Activated naive CD4-positive, alpha-beta T cell treated with anti-CD3 and anti-CD28 coated beads, Interleukin-2, amount 50 U/mL, for 24 hours (primary cell): ENCODE data around the gene FCF1.

Source experiments
- H3K27ac Mint-ChIP-seq: one replicate; pipeline ENCODE4 v1.8.0; 2021; ENCODE audit warnings: mild to moderate bottlenecking, mixed read lengths
- H3K27me3 Mint-ChIP-seq: one replicate; pipeline ENCODE4 v1.8.0; 2021; ENCODE audit warnings: mixed read lengths
- H3K36me3 Mint-ChIP-seq: one replicate; pipeline ENCODE4 v1.8.0; 2021; ENCODE audit warnings: mixed read lengths
- H3K4me1 Mint-ChIP-seq: one replicate; pipeline ENCODE4 v1.8.0; 2021; ENCODE audit warnings: mixed read lengths
- H3K4me3 Mint-ChIP-seq: one replicate; pipeline ENCODE4 v1.8.0; 2021; ENCODE audit warnings: mild to moderate bottlenecking, mixed read lengths
- H3K9me3 Mint-ChIP-seq: one replicate; pipeline ENCODE4 v1.8.0; 2021; ENCODE audit warnings: mixed read lengths

Gene FCF1

GRCh38 chr14:74712499-74713394, at the start of gene FCF1, which contains the start of gene AREL1:
TSS of gene FCF1 (plus strand) at chr14:74713144. CDS start at chr14:74713198, 54 bp downstream.
TSS of gene AREL1 (minus strand) at chr14:74713080. CDS start at chr14:74685615, 27,465 bp downstream.
- Mint-ChIP-seq H3K4me1 (peaks cover 64% of the 10 kb centered on the region), H3K27me3 (no peaks in the 10 kb centered on the region), H3K27ac (peak within 1 kb of the TSS; percentile 97), H3K9me3 (no peaks in the 10 kb centered on the region), H3K4me3 (peak within 1 kb of the TSS; percentile 100), H3K36me3 (peaks cover 10% of the 10 kb centered on the region)

- no peaks in the 10 kb centered on the region for H3K9me3 Mint-ChIP-seq
- H3K27ac Mint-ChIP-seq = no peak overlapping the region
These were observed 49.1 kb upstream of the FCF1 start for GRCh38 chr14:74663884-74664283.

GRCh38 chr14:74664717-74665116, 48.2 kb upstream of the FCF1 start:
- peaks cover 13% of the 10 kb centered on the region for H3K36me3 Mint-ChIP-seq

More at GRCh38 chr14:74663884-74664283, 49.1 kb upstream of the FCF1 start:
- Mint-ChIP-seq H3K36me3 (peaks cover 8% of the 10 kb centered on the region), H3K4me3 (no peak overlapping the region), H3K4me1 (peaks cover 7% of the 10 kb centered on the region), H3K27me3 (no peaks in the 10 kb centered on the region)

GRCh38 chr14:74667758-74668157, 45.2 kb upstream of the FCF1 start:
- Mint-ChIP-seq H3K27me3 (no peaks in the 10 kb centered on the region), H3K36me3 (peaks cover 21% of the 10 kb centered on the region), H3K4me1 (peaks cover 7% of the 10 kb centered on the region), H3K27ac (peak overlapping the region; percentile 26), H3K9me3 (no peaks in the 10 kb centered on the region), H3K4me3 (no peak overlapping the region)

More at GRCh38 chr14:74664717-74665116, 48.2 kb upstream of the FCF1 start:
- Mint-ChIP-seq H3K4me1 (peaks cover 7% of the 10 kb centered on the region), H3K27me3 (no peaks in the 10 kb centered on the region), H3K9me3 (no peaks in the 10 kb centered on the region), H3K27ac (no peak overlapping the region), H3K4me3 (no peak overlapping the region)

- H3K4me3 Mint-ChIP-seq = no peak overlapping the region
- no peaks in the 10 kb centered on the region for H3K9me3 Mint-ChIP-seq
- peaks cover 23% of the 10 kb centered on the region for H3K36me3 Mint-ChIP-seq
- H3K27ac Mint-ChIP-seq = no peak overlapping the region
- H3K4me1 Mint-ChIP-seq = peaks cover 7% of the 10 kb centered on the region
- no peaks in the 10 kb centered on the region for H3K27me3 Mint-ChIP-seq
These were observed 43.7 kb upstream of the FCF1 start for GRCh38 chr14:74669256-74669655.

- peaks cover 26% of the 10 kb centered on the region for H3K36me3 Mint-ChIP-seq
- no peak overlapping the region for H3K27ac Mint-ChIP-seq
- H3K4me3 Mint-ChIP-seq = no peak overlapping the region
- H3K27me3 Mint-ChIP-seq = no peaks in the 10 kb centered on the region
- no peaks in the 10 kb centered on the region for H3K9me3 Mint-ChIP-seq
- peaks cover 7% of the 10 kb centered on the region for H3K4me1 Mint-ChIP-seq
These were observed 43.1 kb upstream of the FCF1 start for GRCh38 chr14:74669846-74670245.

GRCh38 chr14:74670726-74671411, 42.1 kb upstream of the FCF1 start:
- Mint-ChIP-seq H3K27me3 (no peaks in the 10 kb centered on the region), H3K36me3 (peaks cover 28% of the 10 kb centered on the region), H3K9me3 (no peaks in the 10 kb centered on the region), H3K4me1 (peaks cover 7% of the 10 kb centered on the region), H3K4me3 (no peak overlapping the region), H3K27ac (no peak overlapping the region)

GRCh38 chr14:74671789-74672188, 41.2 kb upstream of the FCF1 start:
- H3K9me3 Mint-ChIP-seq = no peaks in the 10 kb centered on the region
- H3K36me3 Mint-ChIP-seq = peaks cover 26% of the 10 kb centered on the region
- no peaks in the 10 kb centered on the region for H3K27me3 Mint-ChIP-seq
- no peak overlapping the region for H3K27ac Mint-ChIP-seq
- no peak overlapping the region for H3K4me3 Mint-ChIP-seq
- H3K4me1 Mint-ChIP-seq = peaks cover 7% of the 10 kb centered on the region

- Mint-ChIP-seq H3K27me3 (no peaks in the 10 kb centered on the region), H3K9me3 (no peaks in the 10 kb centered on the region), H3K4me3 (no peak overlapping the region), H3K36me3 (peaks cover 25% of the 10 kb centered on the region), H3K27ac (no peak overlapping the region), H3K4me1 (no peaks in the 10 kb centered on the region)
These were observed 39.2 kb upstream of the FCF1 start for GRCh38 chr14:74673768-74674167.

- H3K27ac Mint-ChIP-seq = no peak overlapping the region
- peaks cover 17% of the 10 kb centered on the region for H3K36me3 Mint-ChIP-seq
These were observed 37.7 kb upstream of the FCF1 start for GRCh38 chr14:74675219-74675618.

GRCh38 chr14:74682169-74682952, 30.6 kb upstream of the FCF1 start:
- Mint-ChIP-seq H3K9me3 (no peaks in the 10 kb centered on the region), H3K36me3 (peaks cover 4% of the 10 kb centered on the region), H3K27ac (no peak overlapping the region), H3K4me1 (peaks cover 37% of the 10 kb centered on the region), H3K27me3 (no peaks in the 10 kb centered on the region), H3K4me3 (no peak overlapping the region)

More at GRCh38 chr14:74675219-74675618, 37.7 kb upstream of the FCF1 start:
- H3K9me3 Mint-ChIP-seq = no peaks in the 10 kb centered on the region
- no peaks in the 10 kb centered on the region for H3K27me3 Mint-ChIP-seq
- no peak overlapping the region for H3K4me3 Mint-ChIP-seq
- no peaks in the 10 kb centered on the region for H3K4me1 Mint-ChIP-seq

- H3K9me3 Mint-ChIP-seq = no peaks in the 10 kb centered on the region
- H3K27me3 Mint-ChIP-seq = no peaks in the 10 kb centered on the region
- peaks cover 37% of the 10 kb centered on the region for H3K4me1 Mint-ChIP-seq
- peaks cover 6% of the 10 kb centered on the region for H3K36me3 Mint-ChIP-seq
- no peak overlapping the region for H3K4me3 Mint-ChIP-seq
- peak overlapping the region; percentile 63 for H3K27ac Mint-ChIP-seq
These were observed 29.5 kb upstream of the FCF1 start for GRCh38 chr14:74683406-74683805.

- Mint-ChIP-seq H3K4me1 (peaks cover 37% of the 10 kb centered on the region), H3K27me3 (no peaks in the 10 kb centered on the region), H3K27ac (peak overlapping the region; percentile 17), H3K9me3 (no peaks in the 10 kb centered on the region), H3K4me3 (no peak overlapping the region), H3K36me3 (peaks cover 7% of the 10 kb centered on the region)
These were observed 28.5 kb upstream of the FCF1 start for GRCh38 chr14:74684434-74684833.

- Mint-ChIP-seq H3K4me3 (no peak overlapping the region), H3K27ac (peak overlapping the region; percentile 31)
These were observed 27.9 kb upstream of the FCF1 start for GRCh38 chr14:74685056-74685455.

GRCh38 chr14:74685921-74686678, 26.8 kb upstream of the FCF1 start:
- Mint-ChIP-seq H3K27ac (no peak overlapping the region), H3K36me3 (peaks cover 7% of the 10 kb centered on the region)

More at GRCh38 chr14:74685056-74685455, 27.9 kb upstream of the FCF1 start:
- peaks cover 7% of the 10 kb centered on the region for H3K36me3 Mint-ChIP-seq
- H3K9me3 Mint-ChIP-seq = no peaks in the 10 kb centered on the region
- H3K4me1 Mint-ChIP-seq = peaks cover 37% of the 10 kb centered on the region
- H3K27me3 Mint-ChIP-seq = no peaks in the 10 kb centered on the region

More at GRCh38 chr14:74685921-74686678, 26.8 kb upstream of the FCF1 start:
- no peaks in the 10 kb centered on the region for H3K27me3 Mint-ChIP-seq
- no peak overlapping the region for H3K4me3 Mint-ChIP-seq
- H3K4me1 Mint-ChIP-seq = peaks cover 37% of the 10 kb centered on the region
- no peaks in the 10 kb centered on the region for H3K9me3 Mint-ChIP-seq
